ENCODE data around the gene FAM53B. TPM values are rescaled to one million over a fixed set of nuclear protein-coding genes. Genes with fewer than 3 reads are reported as not detected.
"Not testable (repeated sequence)": the region's sequence is repeated elsewhere in the genome, so short reads cannot be mapped to it uniquely, and the experiment has no call there.

FAM53B gene
- total and polyA plus RNA-seq, 2 experiments from 2014 or later = 2.1 to 10.1 TPM

GRCh38 chr10:124611738-124612137 lies 132.4 kb downstream of the FAM53B start:
- H3K79me2 ChIP-seq (ENCODE audit: insufficient read depth) = no peaks in the 10 kb centered on the region
- H3K27ac ChIP-seq = no peak overlapping the region
- no peaks in the 10 kb centered on the region for H3K36me3 ChIP-seq (ENCODE audit: low read depth)
- WGBS, 2 experiments (ENCODE audit: low coverage in 1 of 2, low lambda C conversion rate in 2 of 2, missing lambda C conversion rate in 2 of 2) = 94% methylated on average over 11 of the region's 11 CpGs
- in situ Hi-C loops (cut with MboI) = no loop called here
- H3K4me2 ChIP-seq (ENCODE audit: unreplicated experiment) = no peak overlapping the region
- TF ChIP-seq EZH2phosphoT487 (IDR thresholded peaks at IDR 0.05; ENCODE audit: insufficient read depth, low read depth) (no peak), EZH2 (IDR thresholded peaks at IDR 0.05; ENCODE audit: insufficient read depth, poor library complexity, severe bottlenecking) (no peak)
- no peaks in the 10 kb centered on the region for H3K4me1 ChIP-seq (ENCODE audit: insufficient read depth)
- H4K20me1 ChIP-seq (ENCODE audit: insufficient read depth) = no peaks in the 10 kb centered on the region; the same call in 1 of the 2 replicates
- no peaks in the 10 kb centered on the region for H3K9me2 ChIP-seq (ENCODE audit: insufficient read depth)
- no peaks in the 10 kb centered on the region for H3F3A ChIP-seq (ENCODE audit: insufficient read depth)
- H2AFZ ChIP-seq = no peak overlapping the region
- no peaks in the 10 kb centered on the region for H3K9me3 ChIP-seq (ENCODE audit: low read depth)
- DNase-seq = no peak
- no peak overlapping the region for H3K4me3 ChIP-seq
- no peak overlapping the region for H3K9ac ChIP-seq
- no peaks in the 10 kb centered on the region for H3K27me3 ChIP-seq (replicated peaks; ENCODE audit: insufficient read depth)

GRCh38 chr10:124610851-124611250 lies 133.3 kb downstream of the FAM53B start:
- DNase-seq; H3K27me3 ChIP-seq (replicated peaks; ENCODE audit: insufficient read depth); H3K4me2 ChIP-seq (ENCODE audit: unreplicated experiment); H3K9ac ChIP-seq; in situ Hi-C loops (cut with MboI); H3F3A ChIP-seq (ENCODE audit: insufficient read depth); H3K9me2 ChIP-seq (ENCODE audit: insufficient read depth); H3K4me1 ChIP-seq (ENCODE audit: insufficient read depth); H3K27ac ChIP-seq; H3K9me3 ChIP-seq (ENCODE audit: low read depth); H4K20me1 ChIP-seq (ENCODE audit: insufficient read depth); H3K79me2 ChIP-seq (ENCODE audit: insufficient read depth); H3K36me3 ChIP-seq (ENCODE audit: low read depth); H2AFZ ChIP-seq; H3K4me3 ChIP-seq: not testable (repeated sequence)
- 83 to 84% methylated on average over 4 to 13 of the region's 17 CpGs for WGBS, 2 experiments (ENCODE audit: low coverage in 1 of 2, low lambda C conversion rate in 2 of 2, missing lambda C conversion rate in 2 of 2)

- in situ Hi-C loops (cut with MboI) = not testable (repeated sequence)
- WGBS, 2 experiments (ENCODE audit: low coverage in 1 of 2, low lambda C conversion rate in 2 of 2, missing lambda C conversion rate in 2 of 2) = 95 to 97% methylated on average over 5 to 19 of the region's 19 CpGs
Measured at GRCh38 chr10:124610186-124610585, 134.0 kb downstream of the FAM53B start.

GRCh38 chr10:124609698-124610097 lies 134.5 kb downstream of the FAM53B start:
- no peak for DNase-seq
- H3K36me3 ChIP-seq (ENCODE audit: low read depth) = no peaks in the 10 kb centered on the region
- no peaks in the 10 kb centered on the region for H3K79me2 ChIP-seq (ENCODE audit: insufficient read depth)
- in situ Hi-C loops (cut with MboI) = no loop called here
- H3K27ac ChIP-seq = no peak overlapping the region
- no peaks in the 10 kb centered on the region; the same call in 1 of the 2 replicates for H4K20me1 ChIP-seq (ENCODE audit: insufficient read depth)
- H3K4me2 ChIP-seq (ENCODE audit: unreplicated experiment) = no peak overlapping the region
- no peaks in the 10 kb centered on the region for H3K27me3 ChIP-seq (replicated peaks; ENCODE audit: insufficient read depth)
- no peaks in the 10 kb centered on the region for H3K9me3 ChIP-seq (ENCODE audit: low read depth)
- no peak overlapping the region for H3K9ac ChIP-seq
- H3F3A ChIP-seq (ENCODE audit: insufficient read depth) = no peaks in the 10 kb centered on the region
- H3K9me2 ChIP-seq (ENCODE audit: insufficient read depth) = no peaks in the 10 kb centered on the region
- H3K4me3 ChIP-seq = no peak overlapping the region
- H2AFZ ChIP-seq = no peak overlapping the region
- WGBS, 2 experiments (ENCODE audit: low coverage in 1 of 2, low lambda C conversion rate in 2 of 2, missing lambda C conversion rate in 2 of 2) = 84 to 87% methylated on average over 11 of the region's 11 CpGs
- TF ChIP-seq EZH2phosphoT487 (IDR thresholded peaks at IDR 0.05; ENCODE audit: insufficient read depth, low read depth) (no peak), EZH2 (IDR thresholded peaks at IDR 0.05; ENCODE audit: insufficient read depth, poor library complexity, severe bottlenecking) (no peak)
- H3K4me1 ChIP-seq (ENCODE audit: insufficient read depth) = no peaks in the 10 kb centered on the region

More at GRCh38 chr10:124610186-124610585, 134.0 kb downstream of the FAM53B start:
- not testable (repeated sequence) for H3F3A ChIP-seq (ENCODE audit: insufficient read depth); H4K20me1 ChIP-seq (ENCODE audit: insufficient read depth); DNase-seq; H3K4me2 ChIP-seq (ENCODE audit: unreplicated experiment); H3K27me3 ChIP-seq (replicated peaks; ENCODE audit: insufficient read depth); H3K79me2 ChIP-seq (ENCODE audit: insufficient read depth); H3K9me2 ChIP-seq (ENCODE audit: insufficient read depth); H2AFZ ChIP-seq; H3K4me3 ChIP-seq; H3K9me3 ChIP-seq (ENCODE audit: low read depth); H3K9ac ChIP-seq; H3K4me1 ChIP-seq (ENCODE audit: insufficient read depth); H3K27ac ChIP-seq; H3K36me3 ChIP-seq (ENCODE audit: low read depth)

GRCh38 chr10:124608093-124608721 lies 136.0 kb downstream of the FAM53B start:
- Histone ChIP-seq H3K27ac (no peak overlapping the region), H3F3A (ENCODE audit: insufficient read depth) (no peaks in the 10 kb centered on the region), H3K36me3 (ENCODE audit: low read depth) (no peaks in the 10 kb centered on the region), H2AFZ (no peak overlapping the region), H3K4me2 (ENCODE audit: unreplicated experiment) (no peak overlapping the region), H3K9ac (no peak overlapping the region), H3K27me3 (replicated peaks; ENCODE audit: insufficient read depth) (no peaks in the 10 kb centered on the region), H3K4me3 (no peak overlapping the region), H4K20me1 (ENCODE audit: insufficient read depth) (no peaks in the 10 kb centered on the region; the same call in 1 of the 2 replicates), H3K9me2 (ENCODE audit: insufficient read depth) (no peaks in the 10 kb centered on the region), H3K9me3 (ENCODE audit: low read depth) (no peaks in the 10 kb centered on the region), H3K4me1 (ENCODE audit: insufficient read depth) (no peaks in the 10 kb centered on the region), H3K79me2 (ENCODE audit: insufficient read depth) (no peaks in the 10 kb centered on the region)
- in situ Hi-C loops (cut with MboI) = no loop called here
- TF ChIP-seq EZH2 (IDR thresholded peaks at IDR 0.05; ENCODE audit: insufficient read depth, poor library complexity, severe bottlenecking) (no peak), EZH2phosphoT487 (IDR thresholded peaks at IDR 0.05; ENCODE audit: insufficient read depth, low read depth) (no peak)
- 73 to 76% methylated on average over 13 to 14 of the region's 14 CpGs for WGBS, 2 experiments (ENCODE audit: low coverage in 1 of 2, low lambda C conversion rate in 2 of 2, missing lambda C conversion rate in 2 of 2)
- DNase-seq = no peak
